SK-N-SH (cell line): ENCODE results near the gene NRCAM.

Experiments used
- CTCF ChIP-seq: fragments of 200-600 bp; sonication (generic); IDR thresholded peaks from 2 replicates; pipeline ENCODE4 v1.6.1; 2017; ENCODE audit warnings: antibody characterized with exemption, mild to moderate bottlenecking, moderate library complexity
- EP300 ChIP-seq, 2 experiments: IDR thresholded peaks; 2 replicates each; pipeline versions ENCODE4 v1.4.0 to v1.6.1; 2012; ENCODE audit warnings: borderline replicate concordance in 1 of 2, low read depth in 1 of 2, low read length in 1 of 2
- JUND ChIP-seq: IDR thresholded peaks from 2 replicates; pipeline ENCODE4 v1.4.0; 2012
- RAD21 ChIP-seq: IDR thresholded peaks from 2 replicates; pipeline ENCODE4 v1.6.1; 2012; ENCODE audit warnings: mild to moderate bottlenecking, low read length
- RXRA ChIP-seq: IDR thresholded peaks from 2 replicates; pipeline ENCODE4 v1.4.0; 2012; ENCODE audit warnings: low read depth, mild to moderate bottlenecking, borderline replicate concordance
- SMC3 ChIP-seq: IDR thresholded peaks from 2 replicates; pipeline ENCODE4 v1.6.1; 2012; ENCODE audit warnings: low read depth, low read length, improper control_type of control experiment
- TAF1 ChIP-seq: IDR thresholded peaks from 2 replicates; pipeline ENCODE4 v1.6.1; 2012; ENCODE audit warnings: low read depth, mild to moderate bottlenecking, low read length, moderate library complexity, borderline replicate concordance

GRCh38 chr7:108244110-108244509 lies 212.1 kb downstream of the NRCAM start:
- no peak for TF ChIP-seq CTCF
- TF ChIP-seq RXRA = no peak
- no peak for TF ChIP-seq RAD21
- TF ChIP-seq TAF1 = no peak
- TF ChIP-seq JUND = no peak
- no peak for TF ChIP-seq SMC3
- no peak for TF ChIP-seq EP300 (IDR thresholded peaks at IDR 0.05; ENCODE audit: borderline replicate concordance in 1 of 2, low read depth in 1 of 2, low read length in 1 of 2)
